ENCODE measurements around the gene CARD10. TPM values are rescaled to one million over a fixed set of nuclear protein-coding genes. Genes with fewer than 3 reads are reported as not detected.

Gene CARD10
- total and polyA plus RNA-seq, 2 of the 8 experiments (the other 6 are each of a cell fraction or from before 2014, with no cell fraction given), result 13.5 to 14.4 TPM

DNA sequence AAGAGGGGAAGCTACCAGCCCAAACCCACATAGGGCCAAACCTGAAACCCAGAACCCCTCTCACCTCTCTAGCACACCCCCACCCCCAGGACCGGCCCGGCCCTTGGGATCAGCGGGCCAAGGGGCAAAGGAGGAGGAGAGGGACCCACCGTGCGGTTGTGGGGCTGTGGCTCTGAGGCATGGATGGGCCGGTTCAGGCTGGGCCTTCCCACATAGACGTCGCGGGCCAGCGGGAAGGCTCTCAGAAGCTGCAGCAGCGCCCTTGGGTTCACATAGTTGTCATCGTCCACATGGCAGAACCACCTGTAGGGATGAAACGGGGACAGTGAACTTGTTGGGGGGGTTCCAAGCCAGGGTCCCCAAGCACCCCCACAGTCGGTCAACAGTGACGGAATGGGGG is 40.0 kb downstream of the CARD10 start:
- H2BK5ac ChIP-seq (ENCODE audit: low read depth, low read length), result no peak overlapping the region
- H3K27ac ChIP-seq (ENCODE audit: low read depth, low read length), result no peak overlapping the region
- no peak for FAIRE-seq
- H3K36me3 ChIP-seq (ENCODE audit: control insufficient read depth in 2 of 4, insufficient read depth in 4 of 4, low read length in 3 of 4), result no peaks in the 10 kb centered on the region
- ChIA-PET CTCF (ENCODE audit: partially characterized antibody) (interaction anchor here (0.6 to 14.2 kb wide), 5 partner anchors 11 to 436 kb away, joined by 3 to 312 read pairs (median 4); partner anchors contain the start of gene MFNG), POLR2A (ENCODE audit: partially characterized antibody) (interaction anchor here (0.7 kb wide), 1 partner anchor 10 kb away, joined by 3 read pairs; no protein-coding TSS in a partner anchor)
- H2AK5ac ChIP-seq (ENCODE audit: low read depth, low read length), result no peak overlapping the region
- H2BK12ac ChIP-seq (ENCODE audit: low read depth, low read length), result no peak overlapping the region
- H2BK20ac ChIP-seq (ENCODE audit: low read length), result no peak overlapping the region
- H2BK15ac ChIP-seq (ENCODE audit: low read length), result no peak overlapping the region
- no peaks in the 10 kb centered on the region for H3K79me2 ChIP-seq (ENCODE audit: control insufficient read depth in 1 of 2, insufficient read depth in 2 of 2, low read length in 2 of 2)
- no peak overlapping the region for H3K23ac ChIP-seq (ENCODE audit: insufficient read length)
- no peaks in the 10 kb centered on the region for H3K27me3 ChIP-seq (replicated peaks in 1 of 4; ENCODE audit: control insufficient read depth in 3 of 4, extremely low read depth in 1 of 4, insufficient read depth in 3 of 4, low read length in 3 of 4)
- no peaks in the 10 kb centered on the region for H3K9me3 ChIP-seq (ENCODE audit: insufficient read depth in 2 of 2, low read depth in 1 of 2, low read length in 1 of 2)
- no peak overlapping the region for H4K91ac ChIP-seq (replicated peaks; ENCODE audit: insufficient read length, low read length)
- H4K5ac ChIP-seq (ENCODE audit: insufficient read length, low read depth, low read length), result no peak overlapping the region
- H3K4me3 ChIP-seq (ENCODE audit: extremely low read depth in 1 of 4, insufficient read depth in 2 of 4, low read depth in 3 of 4, low read length in 4 of 4), result no peak overlapping the region
- no peak overlapping the region for H3K14ac ChIP-seq (ENCODE audit: insufficient read length)
- H3K23me2 ChIP-seq (ENCODE audit: low read depth, low read length), result peaks cover 2% of the 10 kb centered on the region; the same call in 1 of the 2 replicates
- no peaks in the 10 kb centered on the region for H3K79me1 ChIP-seq (ENCODE audit: low read depth, low read length)
- no peak overlapping the region for H3K4me2 ChIP-seq (ENCODE audit: insufficient read depth in 1 of 2, low read depth in 2 of 2, low read length in 2 of 2)
- no peak overlapping the region for H3K4ac ChIP-seq (replicated peaks; ENCODE audit: insufficient read length, low read depth, low read length)
- no peak overlapping the region for H2BK120ac ChIP-seq (replicated peaks; ENCODE audit: low read depth, low read length)
- H3K4me1 ChIP-seq (replicated peaks in 1 of 4; ENCODE audit: control insufficient read depth in 3 of 4, insufficient read depth in 4 of 4, low read length in 3 of 4), result peaks cover 0 to 2% (median 0%) of the 10 kb centered on the region in 4 experiments; a peak in 2 of 7 replicates
- no peak overlapping the region for H3K18ac ChIP-seq (ENCODE audit: extremely low read depth, low read length)
- 96% methylated on average over 15 of the region's 15 CpGs; no CpG with 5 or more reads in 1 of the 2 experiments for WGBS, 2 experiments (ENCODE audit: extremely low coverage in 1 of 2, insufficient coverage in 1 of 2, insufficient read length in 1 of 2, insufficient replicate concordance in 2 of 2, low coverage in 1 of 2, low lambda C conversion rate in 2 of 2, missing lambda C conversion rate in 1 of 2)
- H2AFZ ChIP-seq (ENCODE audit: low read length), result no peak overlapping the region; the same call in 1 of the 2 replicates
- peaks cover 1 to 2% of the 10 kb centered on the region in 2 experiments for H4K20me1 ChIP-seq (replicated peaks in 1 of 2; ENCODE audit: control insufficient read depth in 1 of 2, insufficient read depth in 2 of 2, low read length in 2 of 2)
- no peak overlapping the region for H3K9ac ChIP-seq (replicated peaks in 1 of 4; ENCODE audit: extremely low read depth in 1 of 4, low read depth in 3 of 4, low read length in 3 of 4)
- H3K56ac ChIP-seq (replicated peaks; ENCODE audit: insufficient read length, low read depth, low read length), result no peak overlapping the region
- TF ChIP-seq SUZ12 (IDR thresholded peaks at IDR 0.05; ENCODE audit: low read length), result no peak
- H4K8ac ChIP-seq (ENCODE audit: extremely low read depth, insufficient read depth, low read length), result no peak overlapping the region
- DNase-seq (ENCODE audit: low read depth in 1 of 2, low spot score in 2 of 2), result no peak
